A549 (cell line): Measurements from ENCODE around the gene CDKN2D. TPM values are rescaled to one million over a fixed set of nuclear protein-coding genes. Genes with fewer than 3 reads are reported as not detected.

Experiments
- ATAC-seq, 2 experiments: fragments of 200-7000 bp in 1 of 2; fragments of >200 bp in 1 of 2; cut with Nextera tagmentation in 1 of 2; cut with Tn5 transposase in 1 of 2; 3 replicates each; pipeline versions ENCODE4 v1.8.0 to v1.9.1; 2018 to 2020; ENCODE audit warnings: mild to moderate bottlenecking in 1 of 2, moderate library complexity in 1 of 2
- CTCF ChIA-PET: fragments of 300-600 bp; sonication (Branson Sonifier 250); formaldehyde crosslinking; extraction: SDS; loops from one replicate; lab custom pipeline; 2021; ENCODE audit warnings: antibody characterized with exemption, inconsistent platforms; lab: Yijun Ruan, JAX
- POLR2A ChIA-PET: fragments of 350-600 bp; formaldehyde crosslinking; extraction: SDS; loops from one replicate; lab custom pipeline; 2021; ENCODE audit warnings: antibody characterized with exemption, inconsistent platforms; lab: Yijun Ruan, JAX
- DNase-seq, 2 experiments: peaks; one replicate each; pipeline versions ENCODE4 v3.0.0 to v3.0.0-alpha.2; 2011 to 2016; ENCODE audit warnings: low read depth in 1 of 2, low spot score in 1 of 2
- FAIRE-seq: peaks from 2 replicates; lab custom pipeline; 2011; peaks lifted over from hg19 to GRCh38; lab: Jason Lieb, UNC
- H3K27ac ChIP-seq, 2 experiments: fragments of >200 bp; sonication (Bioruptor Twin); formaldehyde crosslinking; 3 replicates each; pipeline ENCODE4 v1.5.1; 2016 to 2017
- H3K4me1 ChIP-seq: fragments of >200 bp; sonication (Bioruptor Twin); formaldehyde crosslinking; 3 replicates; pipeline ENCODE4 v1.6.1; 2016
- H3K4me2 ChIP-seq: fragments of >200 bp; sonication (Bioruptor Twin); formaldehyde crosslinking; 3 replicates; pipeline ENCODE4 v1.6.1; 2016
- H3K4me3 ChIP-seq: fragments of >200 bp; sonication (Bioruptor Twin); formaldehyde crosslinking; 3 replicates; pipeline ENCODE4 v1.5.1; 2016
- H3K9me3 ChIP-seq: fragments of >200 bp; sonication (Bioruptor Twin); formaldehyde crosslinking; 3 replicates; pipeline ENCODE4 v1.6.1; 2016
- BHLHE40 ChIP-seq: IDR thresholded peaks from 2 replicates; pipeline ENCODE4 v1.6.1; 2012; ENCODE audit warnings: low read depth, low read length, inconsistent platforms
- CBX8 ChIP-seq: fragments of 200-600 bp; sonication (generic); IDR thresholded peaks from 2 replicates; pipeline ENCODE4 v1.6.1; 2016
- EHF ChIP-seq: fragments of 250-450 bp; sonication (Bioruptor Pico); IDR thresholded peaks from 2 replicates; pipeline ENCODE4 v1.5.0; 2020; ENCODE audit warnings: mild to moderate bottlenecking
- EHMT2 ChIP-seq: fragments of 200-600 bp; sonication (generic); IDR thresholded peaks from 2 replicates; pipeline ENCODE4 v1.6.1; 2016; ENCODE audit warnings: antibody characterized with exemption, low read depth, mild to moderate bottlenecking, moderate library complexity
- FOSL2 ChIP-seq, 2 experiments: fragments of 450-650 bp in 1 of 2; fragments of >200 bp in 1 of 2; sonication (Bioruptor Twin) in 1 of 2; formaldehyde crosslinking; IDR thresholded peaks; 2 replicates each; pipeline versions ENCODE4 v1.5.0 to v1.6.1; 2016 to 2020; ENCODE audit warnings: mild to moderate bottlenecking in 1 of 2, moderate library complexity in 1 of 2
- HOXA7 ChIP-seq: fragments of 250-450 bp; sonication (Bioruptor Pico); IDR thresholded peaks from 2 replicates; pipeline ENCODE4 v1.5.0; 2020; ENCODE audit warnings: mild to moderate bottlenecking, moderate library complexity
- HOXB13 ChIP-seq: fragments of 250-450 bp; sonication (Bioruptor Pico); IDR thresholded peaks from 2 replicates; pipeline ENCODE4 v1.5.0; 2020; ENCODE audit warnings: low read depth, mild to moderate bottlenecking, moderate library complexity
- HOXB5 ChIP-seq: fragments of 250-450 bp; sonication (Bioruptor Pico); IDR thresholded peaks from 2 replicates; pipeline ENCODE4 v1.5.0; 2020; ENCODE audit warnings: mild to moderate bottlenecking, moderate library complexity
- KDM1A ChIP-seq: fragments of 200-600 bp; sonication (generic); IDR thresholded peaks from 2 replicates; pipeline ENCODE4 v1.6.1; 2016; ENCODE audit warnings: low read depth, mild to moderate bottlenecking
- KDM5A ChIP-seq: fragments of 200-600 bp; sonication (generic); IDR thresholded peaks from 2 replicates; pipeline ENCODE4 v1.6.1; 2016; ENCODE audit warnings: antibody characterized with exemption, mild to moderate bottlenecking
- MAZ ChIP-seq: fragments of 150-350 bp; IDR thresholded peaks from 2 replicates; pipeline ENCODE4 v1.6.1; 2014; ENCODE audit warnings: antibody characterized with exemption, low read depth, low read length, borderline replicate concordance
- MYC ChIP-seq: IDR thresholded peaks from 2 replicates; pipeline ENCODE4 v1.6.1; 2012; ENCODE audit warnings: mild to moderate bottlenecking, inconsistent platforms, low read length, improper control_type of control experiment, borderline replicate concordance
- NPAS2 ChIP-seq: fragments of 250-450 bp; sonication (Bioruptor Pico); IDR thresholded peaks from 2 replicates; pipeline ENCODE4 v1.8.0; 2022; ENCODE audit warnings: mild to moderate bottlenecking, moderate library complexity, borderline replicate concordance
- NR3C1 ChIP-seq: fragments of >200 bp; sonication (Bioruptor Twin); formaldehyde crosslinking; IDR thresholded peaks from 3 replicates; pipeline ENCODE4 v1.6.1; 2017
- PHF8 ChIP-seq: fragments of 200-600 bp; sonication (generic); IDR thresholded peaks from 2 replicates; pipeline ENCODE4 v1.6.1; 2016; ENCODE audit warnings: low read depth, mild to moderate bottlenecking, antibody characterized with exemption, moderate library complexity, borderline replicate concordance
- POLR2AphosphoS2 ChIP-seq: conservative IDR thresholded peaks from 2 replicates; pipeline ENCODE4 v1.6.1; 2012; ENCODE audit warnings: low read length, improper control_type of control experiment, inconsistent platforms
- SMC3 ChIP-seq: fragments of >200 bp; sonication (Bioruptor Twin); formaldehyde crosslinking; IDR thresholded peaks from 3 replicates; pipeline ENCODE4 v1.6.1; 2018; ENCODE audit warnings: inconsistent platforms
- TFCP2L1 ChIP-seq: fragments of 250-450 bp; sonication (Bioruptor Pico); IDR thresholded peaks from 2 replicates; pipeline ENCODE4 v1.5.0; 2021; ENCODE audit warnings: mild to moderate bottlenecking
- ZC3H11A ChIP-seq: fragments of 450-650 bp; IDR thresholded peaks from 2 replicates; pipeline ENCODE4 v1.6.1; 2014; ENCODE audit warnings: antibody characterized with exemption, mild to moderate bottlenecking
- ZSCAN20 ChIP-seq: fragments of 250-450 bp; sonication (Bioruptor Pico); IDR thresholded peaks from 2 replicates; pipeline ENCODE4 v1.8.0; 2022; ENCODE audit warnings: mild to moderate bottlenecking, moderate library complexity
- WGBS: methylation state at CpG from one replicate; pipeline ENCODE4 v1.1.6; 2017; ENCODE audit errors: missing lambda C conversion rate; 5-methylcytosine and 5-hydroxymethylcytosine counted together
- polyA plus RNA-seq, 4 experiments: library from polyadenylated mRNA; depleted of rRNA in 3 of 4; stranded (reverse); fragments of >200 nt; fragmentation: RNase III in 1 of 4; extraction: RNeasy Plus Mini Kit Qiagen cat#74134 plus additional on column Dnase treatment in 1 of 4; gene quantifications; 2 replicates in 3 of 4; 3 replicates in 1 of 4; pipeline ENCODE4 v1.2.3, GENCODE V29; 2011 to 2017
- TF ChIP-seq, protein P1 (sequence below): IDR thresholded peaks from 2 replicates; pipeline ENCODE4 v1.6.1; 2012
- TF ChIP-seq, protein P2 (sequence below): fragments of >200 bp; sonication (Bioruptor Twin); formaldehyde crosslinking; IDR thresholded peaks from 3 replicates; pipeline ENCODE4 v1.5.1; 2016
- TF ChIP-seq, protein P3 (sequence below): IDR thresholded peaks from 2 replicates; pipeline ENCODE4 v1.6.1; 2012; ENCODE audit warnings: low read depth, borderline replicate concordance
- TF ChIP-seq, protein P4 (sequence below): fragments of >200 bp; sonication (Bioruptor Twin); formaldehyde crosslinking; IDR thresholded peaks from 3 replicates; pipeline ENCODE4 v1.6.1; 2016

CDKN2D gene
- polyA plus RNA-seq, 2 of the 4 experiments (the other 2 are of a cell fraction): 3.1 to 4.3 TPM

DNA sequence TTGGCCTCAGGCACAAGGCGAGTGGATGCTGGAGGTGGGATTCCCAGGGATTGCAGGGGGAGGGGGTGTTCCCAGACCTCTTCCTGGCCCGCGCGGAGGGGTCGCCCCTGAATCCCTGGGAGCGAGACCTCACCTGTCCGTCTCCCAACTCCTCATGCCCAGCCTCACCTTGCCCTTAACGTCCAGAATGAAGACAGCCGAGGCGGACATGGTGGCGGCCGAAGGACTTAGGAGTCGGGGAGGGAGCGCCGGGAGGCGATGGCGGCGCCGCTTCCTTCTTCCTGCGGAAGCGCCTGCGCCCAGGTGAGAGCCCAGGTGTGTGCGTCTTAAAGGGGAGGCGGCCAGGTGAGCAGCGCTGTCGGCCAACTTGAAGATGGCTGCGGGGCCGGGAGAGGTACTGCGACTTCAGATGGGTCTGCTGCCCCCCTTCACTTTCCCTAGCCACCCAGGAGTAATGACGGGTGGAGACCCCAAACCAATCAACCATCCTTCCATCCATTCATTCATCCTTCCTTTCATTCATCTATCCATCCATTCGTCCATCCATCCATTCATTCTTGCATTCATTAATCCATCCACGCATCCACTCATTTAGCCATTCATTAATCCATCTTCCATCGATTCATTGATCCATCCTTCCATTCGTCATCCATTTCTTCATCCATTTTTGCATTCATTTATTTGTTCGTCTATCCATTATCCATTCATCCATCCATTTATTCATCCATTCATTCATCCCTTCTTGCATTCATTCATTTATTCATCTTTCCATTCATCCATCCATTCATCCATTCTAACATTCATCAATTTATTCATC lies 18.5 kb upstream of the CDKN2D start, which contains the start of gene AP1M2 (continued):
- TF ChIP-seq HOXB5: no peak
- TF ChIP-seq TFCP2L1: no peak

DNA sequence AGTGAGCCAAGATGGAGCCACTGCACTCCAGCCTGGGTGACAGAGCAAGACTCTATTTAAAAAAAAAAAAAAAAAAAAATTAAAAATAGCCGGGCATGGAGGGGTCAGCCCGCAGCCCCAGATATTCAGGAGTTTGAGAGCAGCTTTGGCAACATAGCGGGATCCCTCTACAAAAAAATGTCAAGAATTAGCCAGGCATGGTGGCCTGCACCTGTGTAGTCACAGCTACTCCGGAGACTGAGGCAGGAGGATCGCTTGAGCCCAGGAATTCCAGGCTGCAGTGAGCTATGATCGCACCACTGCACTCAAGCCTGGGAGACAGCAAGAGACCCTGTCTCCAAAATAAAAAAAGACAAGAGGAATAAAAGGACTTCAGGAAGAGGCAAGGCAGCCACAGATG lies 17.6 kb upstream of the CDKN2D start:
- TF ChIP-seq SMC3 (no peak), POLR2AphosphoS2 (no peak), EHF (CRISPR knock-in tag) (no peak), HOXB13 (CRISPR knock-in tag) (no peak), HOXA7 (CRISPR knock-in tag) (no peak)
- TF ChIP-seq, all 56 proteins: peak for 0
- no peak for ATAC-seq
- no peak for FAIRE-seq
- Histone ChIP-seq H3K4me2 (no peak overlapping the region), H3K27ac (no peak overlapping the region), H3K4me1 (no peaks in the 10 kb centered on the region), H3K4me3 (no peak overlapping the region), H3K9me3 (no peaks in the 10 kb centered on the region)
- POLR2A ChIA-PET: no interaction called here
- DNase-seq: no peak
- CTCF ChIA-PET: interaction anchor here (0.6 to 2.0 kb wide), 2 partner anchors 16 to 58 kb away, joined by 3 to 18 read pairs; no protein-coding TSS in a partner anchor
- 64% methylated on average over 6 of the region's 6 CpGs for WGBS

GRCh38 chr19:10583036-10583776 lies 14.4 kb upstream of the CDKN2D start:
- CTCF ChIA-PET: interaction anchor here (0.6 to 7.0 kb wide), 6 partner anchors 11 to 134 kb away, joined by 3 to 296 read pairs (median 20); partner anchors contain the start of genes DNM2 and QTRT1
- H3K27ac ChIP-seq: no peak overlapping the region
- no peaks in the 10 kb centered on the region for H3K9me3 ChIP-seq
- ATAC-seq (peak in 1 of 2 experiments; percentile 29; a peak in 1 of 6 replicates), DNase-seq (peak in 1 of 2 experiments; percentile 20), FAIRE-seq (no peak)
- 56% methylated on average over 9 of the region's 9 CpGs for WGBS
- no peak overlapping the region for H3K4me2 ChIP-seq
- POLR2A ChIA-PET: no interaction called here
- TF ChIP-seq, protein P1, sequence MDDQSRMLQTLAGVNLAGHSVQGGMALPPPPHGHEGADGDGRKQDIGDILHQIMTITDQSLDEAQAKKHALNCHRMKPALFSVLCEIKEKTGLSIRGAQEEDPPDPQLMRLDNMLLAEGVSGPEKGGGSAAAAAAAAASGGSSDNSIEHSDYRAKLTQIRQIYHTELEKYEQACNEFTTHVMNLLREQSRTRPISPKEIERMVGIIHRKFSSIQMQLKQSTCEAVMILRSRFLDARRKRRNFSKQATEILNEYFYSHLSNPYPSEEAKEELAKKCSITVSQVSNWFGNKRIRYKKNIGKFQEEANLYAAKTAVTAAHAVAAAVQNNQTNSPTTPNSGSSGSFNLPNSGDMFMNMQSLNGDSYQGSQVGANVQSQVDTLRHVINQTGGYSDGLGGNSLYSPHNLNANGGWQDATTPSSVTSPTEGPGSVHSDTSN: no peak
- TF ChIP-seq ZC3H11A (no peak), MAZ (no peak), NPAS2 (no peak), KDM5A (no peak), ZSCAN20 (no peak)
- TF ChIP-seq, all 56 proteins: peak for 0
- Histone ChIP-seq H3K4me1 (no peaks in the 10 kb centered on the region), H3K4me3 (no peak overlapping the region)

DNA sequence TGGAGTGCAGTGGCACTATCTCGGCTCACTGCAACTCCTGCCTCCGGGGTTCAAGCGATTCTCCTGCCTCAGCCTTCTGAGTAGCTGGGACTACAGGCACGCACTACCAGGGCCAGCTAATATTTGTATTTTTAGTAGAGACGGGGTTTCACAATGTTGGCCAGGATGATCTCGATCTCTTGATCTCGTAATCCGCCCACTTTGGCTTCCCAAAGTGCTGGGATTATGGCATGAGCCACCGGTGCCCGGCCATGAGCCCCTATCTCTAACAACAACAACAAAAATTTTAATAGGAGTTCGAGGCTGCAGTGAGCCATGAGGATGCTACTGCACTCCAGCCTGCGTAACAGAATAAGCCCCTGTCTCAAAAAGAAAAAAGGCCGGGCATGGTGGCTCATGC lies 13.3 kb upstream of the CDKN2D start:
- POLR2A ChIA-PET: interaction anchor here (1.9 kb wide), 1 partner anchor 62 kb away, joined by 9 read pairs; no protein-coding TSS in a partner anchor
- H3K4me2 ChIP-seq: no peak overlapping the region
- CTCF ChIA-PET: interaction anchor here (0.8 to 7.0 kb wide), 29 partner anchors 9 to 809 kb away, joined by 3 to 296 read pairs (median 7); partner anchors contain the start of genes KRI1 and QTRT1
- H3K9me3 ChIP-seq: no peaks in the 10 kb centered on the region
- H3K4me3 ChIP-seq: no peak overlapping the region
- FAIRE-seq: no peak
- H3K4me1 ChIP-seq: 0 out of 3 replicates have a peak, but pooled peaks cover 5% of the 10 kb centered on the region
- WGBS: 77% methylated on average over 13 of the region's 13 CpGs
- no peak overlapping the region for H3K27ac ChIP-seq
- ATAC-seq: no peak
- DNase-seq: no peak
- TF ChIP-seq HOXB13 (CRISPR knock-in tag) (no peak), BHLHE40 (no peak), PHF8 (no peak), EHF (CRISPR knock-in tag) (no peak), MYC (no peak), NR3C1 (no peak), CBX8 (no peak), ZSCAN20 (no peak), NPAS2 (no peak), EHMT2 (no peak), POLR2AphosphoS2 (no peak), FOSL2 (IDR thresholded peaks at IDR 0.05) (no peak), FOSL2 (CRISPR knock-in tag; IDR thresholded peaks at IDR 0.05) (no peak), KDM1A (no peak), HOXB5 (no peak)
- TF ChIP-seq, protein P2, sequence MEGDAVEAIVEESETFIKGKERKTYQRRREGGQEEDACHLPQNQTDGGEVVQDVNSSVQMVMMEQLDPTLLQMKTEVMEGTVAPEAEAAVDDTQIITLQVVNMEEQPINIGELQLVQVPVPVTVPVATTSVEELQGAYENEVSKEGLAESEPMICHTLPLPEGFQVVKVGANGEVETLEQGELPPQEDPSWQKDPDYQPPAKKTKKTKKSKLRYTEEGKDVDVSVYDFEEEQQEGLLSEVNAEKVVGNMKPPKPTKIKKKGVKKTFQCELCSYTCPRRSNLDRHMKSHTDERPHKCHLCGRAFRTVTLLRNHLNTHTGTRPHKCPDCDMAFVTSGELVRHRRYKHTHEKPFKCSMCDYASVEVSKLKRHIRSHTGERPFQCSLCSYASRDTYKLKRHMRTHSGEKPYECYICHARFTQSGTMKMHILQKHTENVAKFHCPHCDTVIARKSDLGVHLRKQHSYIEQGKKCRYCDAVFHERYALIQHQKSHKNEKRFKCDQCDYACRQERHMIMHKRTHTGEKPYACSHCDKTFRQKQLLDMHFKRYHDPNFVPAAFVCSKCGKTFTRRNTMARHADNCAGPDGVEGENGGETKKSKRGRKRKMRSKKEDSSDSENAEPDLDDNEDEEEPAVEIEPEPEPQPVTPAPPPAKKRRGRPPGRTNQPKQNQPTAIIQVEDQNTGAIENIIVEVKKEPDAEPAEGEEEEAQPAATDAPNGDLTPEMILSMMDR: no peak
- TF ChIP-seq, protein P3, sequence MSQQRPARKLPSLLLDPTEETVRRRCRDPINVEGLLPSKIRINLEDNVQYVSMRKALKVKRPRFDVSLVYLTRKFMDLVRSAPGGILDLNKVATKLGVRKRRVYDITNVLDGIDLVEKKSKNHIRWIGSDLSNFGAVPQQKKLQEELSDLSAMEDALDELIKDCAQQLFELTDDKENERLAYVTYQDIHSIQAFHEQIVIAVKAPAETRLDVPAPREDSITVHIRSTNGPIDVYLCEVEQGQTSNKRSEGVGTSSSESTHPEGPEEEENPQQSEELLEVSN: no peak
- TF ChIP-seq, protein P4, sequence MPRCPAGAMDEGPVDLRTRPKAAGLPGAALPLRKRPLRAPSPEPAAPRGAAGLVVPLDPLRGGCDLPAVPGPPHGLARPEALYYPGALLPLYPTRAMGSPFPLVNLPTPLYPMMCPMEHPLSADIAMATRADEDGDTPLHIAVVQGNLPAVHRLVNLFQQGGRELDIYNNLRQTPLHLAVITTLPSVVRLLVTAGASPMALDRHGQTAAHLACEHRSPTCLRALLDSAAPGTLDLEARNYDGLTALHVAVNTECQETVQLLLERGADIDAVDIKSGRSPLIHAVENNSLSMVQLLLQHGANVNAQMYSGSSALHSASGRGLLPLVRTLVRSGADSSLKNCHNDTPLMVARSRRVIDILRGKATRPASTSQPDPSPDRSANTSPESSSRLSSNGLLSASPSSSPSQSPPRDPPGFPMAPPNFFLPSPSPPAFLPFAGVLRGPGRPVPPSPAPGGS: no peak
